ENCODE data around the gene MAPK13. TPM values are rescaled to one million over a fixed set of nuclear protein-coding genes. Genes with fewer than 3 reads are reported as not detected.

The MAPK13 gene
- total RNA-seq, 1 donor from 2014 or later: 70.6 TPM

GRCh38 chr6:36101691-36102090 lies 28.6 kb upstream of the MAPK13 start:
- no peak for TF ChIP-seq CTCF (IDR thresholded peaks at IDR 0.05; ENCODE audit: insufficient read depth, low read length, severe bottlenecking)
- H3K4me3 ChIP-seq (ENCODE audit: low read depth, low read length): no peak overlapping the region
- H3K36me3 ChIP-seq (ENCODE audit: control insufficient read depth, insufficient read depth, low read length): peaks cover 11% of the 10 kb centered on the region
- DNase-seq (ENCODE audit: low read depth) (no peak), FAIRE-seq (no peak)
- no peaks in the 10 kb centered on the region for H3K27me3 ChIP-seq (ENCODE audit: control insufficient read depth, insufficient read depth, low read length)

GRCh38 chr6:36102853-36103252 lies 27.5 kb upstream of the MAPK13 start:
- H3K4me3 ChIP-seq (ENCODE audit: low read depth, low read length): no peak overlapping the region
- no peak for DNase-seq (ENCODE audit: low read depth)
- no peak for FAIRE-seq
- TF ChIP-seq CTCF (IDR thresholded peaks at IDR 0.05; ENCODE audit: insufficient read depth, low read length, severe bottlenecking): no peak
- H3K27me3 ChIP-seq (ENCODE audit: control insufficient read depth, insufficient read depth, low read length): no peaks in the 10 kb centered on the region
- H3K36me3 ChIP-seq (ENCODE audit: control insufficient read depth, insufficient read depth, low read length): peaks cover 11% of the 10 kb centered on the region

GRCh38 chr6:36104836-36105235 lies 25.5 kb upstream of the MAPK13 start:
- Histone ChIP-seq H3K27me3 (ENCODE audit: control insufficient read depth, insufficient read depth, low read length) (no peaks in the 10 kb centered on the region), H3K36me3 (ENCODE audit: control insufficient read depth, insufficient read depth, low read length) (peaks cover 15% of the 10 kb centered on the region), H3K4me3 (ENCODE audit: low read depth, low read length) (no peak overlapping the region)
- FAIRE-seq (no peak), DNase-seq (ENCODE audit: low read depth) (no peak)
- no peak for TF ChIP-seq CTCF (IDR thresholded peaks at IDR 0.05; ENCODE audit: insufficient read depth, low read length, severe bottlenecking)

GRCh38 chr6:36109092-36109491 lies 21.2 kb upstream of the MAPK13 start:
- DNase-seq (ENCODE audit: low read depth) (no peak), FAIRE-seq (no peak)
- H3K36me3 ChIP-seq (ENCODE audit: control insufficient read depth, insufficient read depth, low read length): peaks cover 7% of the 10 kb centered on the region

GRCh38 chr6:36110050-36110449 lies 20.3 kb upstream of the MAPK13 start:
- FAIRE-seq (no peak), DNase-seq (ENCODE audit: low read depth) (no peak)
- H3K4me3 ChIP-seq (ENCODE audit: low read depth, low read length): no peak overlapping the region
- peaks cover 6% of the 10 kb centered on the region for H3K36me3 ChIP-seq (ENCODE audit: control insufficient read depth, insufficient read depth, low read length)
- no peak for TF ChIP-seq CTCF (IDR thresholded peaks at IDR 0.05; ENCODE audit: insufficient read depth, low read length, severe bottlenecking)
- no peaks in the 10 kb centered on the region for H3K27me3 ChIP-seq (ENCODE audit: control insufficient read depth, insufficient read depth, low read length)

More at GRCh38 chr6:36109092-36109491, 21.2 kb upstream of the MAPK13 start:
- Histone ChIP-seq H3K4me3 (ENCODE audit: low read depth, low read length) (no peak overlapping the region), H3K27me3 (ENCODE audit: control insufficient read depth, insufficient read depth, low read length) (no peaks in the 10 kb centered on the region)
- TF ChIP-seq CTCF (IDR thresholded peaks at IDR 0.05; ENCODE audit: insufficient read depth, low read length, severe bottlenecking): no peak

GRCh38 chr6:36110863-36111262 lies 19.4 kb upstream of the MAPK13 start:
- H3K27me3 ChIP-seq (ENCODE audit: control insufficient read depth, insufficient read depth, low read length): no peaks in the 10 kb centered on the region
- DNase-seq (ENCODE audit: low read depth) (no peak), FAIRE-seq (no peak)
- no peak overlapping the region for H3K4me3 ChIP-seq (ENCODE audit: low read depth, low read length)
- peaks cover 6% of the 10 kb centered on the region for H3K36me3 ChIP-seq (ENCODE audit: control insufficient read depth, insufficient read depth, low read length)
- no peak for TF ChIP-seq CTCF (IDR thresholded peaks at IDR 0.05; ENCODE audit: insufficient read depth, low read length, severe bottlenecking)
